Femur (tissue), 1 donor: Measurements from ENCODE around the gene SPOCK1.

Experiments used
- DNase-seq: peaks from one replicate; pipeline ENCODE4 v3.0.0-alpha.2; 2017

The SPOCK1 gene

DNA sequence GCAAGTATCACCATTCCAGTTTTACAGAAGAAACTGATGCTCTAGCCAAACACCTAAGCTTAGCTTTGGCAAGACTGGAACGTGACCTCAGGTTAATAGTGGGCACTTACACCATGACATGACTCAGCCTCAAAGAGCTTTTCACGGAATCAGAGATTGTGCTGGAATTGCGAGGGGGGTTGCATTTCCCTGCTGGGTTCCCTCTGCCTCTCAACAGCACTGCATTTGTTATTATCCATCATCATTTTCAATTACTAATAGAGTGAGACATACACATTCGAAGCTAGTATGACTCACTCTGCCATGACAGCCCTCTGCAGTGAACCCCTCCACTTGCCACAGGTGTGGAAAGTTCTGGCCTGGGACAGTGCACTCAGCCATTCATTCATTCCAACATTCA is 8.0 kb downstream of the SPOCK1 start:
- no peak for DNase-seq

DNA sequence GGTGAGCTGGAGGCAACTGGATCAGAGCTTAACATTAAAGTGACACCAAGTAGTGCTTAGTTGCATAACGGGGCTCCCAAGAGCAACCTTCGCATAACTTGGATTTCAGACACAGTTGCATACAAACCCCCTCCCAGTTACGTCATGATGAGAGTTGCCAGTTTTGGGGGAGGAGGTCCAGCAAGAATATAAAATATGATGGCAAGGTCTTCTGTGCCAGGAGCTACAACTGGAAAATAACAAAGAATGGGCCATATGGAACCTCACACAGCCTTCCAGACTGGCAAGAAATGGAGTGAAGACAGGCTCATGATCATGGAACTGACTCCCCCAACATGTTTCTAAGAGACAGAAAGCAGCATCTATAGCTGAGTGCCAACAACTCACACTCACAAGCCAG is 8.5 kb downstream of the SPOCK1 start:
- DNase-seq, result no peak

DNA sequence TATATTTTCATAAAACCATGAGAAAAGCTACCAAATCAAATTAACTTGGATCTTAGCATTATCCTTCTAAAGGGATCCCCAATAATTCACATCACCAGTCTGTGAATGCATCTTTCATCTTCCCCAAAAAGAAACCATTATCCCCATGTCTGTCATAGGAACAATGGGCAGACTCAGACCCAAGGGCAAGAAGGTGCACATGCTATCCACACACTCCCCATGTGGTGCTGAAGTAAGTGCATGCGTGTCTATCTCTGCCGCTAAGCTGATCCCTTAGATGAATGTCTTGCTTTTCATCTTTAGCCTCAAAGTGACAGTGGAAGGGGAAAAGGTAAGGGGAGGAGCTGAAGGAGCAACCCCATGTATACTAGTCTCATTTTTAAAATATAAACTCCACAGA is 10.2 kb downstream of the SPOCK1 start:
- DNase-seq, result no peak

DNA sequence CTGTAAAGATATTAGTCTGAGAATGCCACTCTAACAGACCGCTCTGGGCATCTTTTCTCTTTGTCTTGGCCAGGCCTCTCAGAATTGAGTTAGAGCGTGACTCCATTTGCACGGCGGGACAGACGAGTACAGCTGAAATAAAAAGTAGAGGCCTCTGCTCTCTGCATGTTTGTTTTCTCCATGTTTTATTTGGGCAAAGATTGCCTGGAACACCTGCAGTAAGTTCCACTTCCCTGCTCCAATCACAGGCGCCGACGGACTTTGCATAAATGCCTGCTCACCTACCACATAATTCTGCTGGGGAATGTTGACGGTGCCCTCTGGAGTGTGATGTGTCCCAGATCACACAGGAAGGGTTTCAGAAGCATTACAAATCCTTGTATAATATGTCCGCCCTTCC is 10.6 kb downstream of the SPOCK1 start:
- DNase-seq, result no peak

DNA sequence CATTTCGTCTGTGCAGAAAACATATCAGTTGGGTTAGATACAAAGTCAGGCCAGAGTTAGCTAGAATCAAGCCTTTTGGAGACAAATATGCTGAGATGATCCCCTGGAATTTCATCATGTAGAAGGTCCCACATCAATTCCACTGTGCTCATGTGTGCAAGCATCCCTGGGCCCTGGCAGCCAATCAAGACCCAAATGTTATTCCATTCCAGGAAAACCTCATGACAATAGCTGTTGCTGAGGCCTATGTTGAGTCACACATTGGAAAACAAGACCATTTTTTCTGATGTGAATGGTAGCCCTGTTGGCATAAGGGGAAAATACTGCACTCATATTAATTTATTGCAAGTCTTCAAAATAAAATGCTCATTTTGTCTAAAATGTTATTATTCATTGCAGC is 11.5 kb downstream of the SPOCK1 start:
- no peak for DNase-seq

DNA sequence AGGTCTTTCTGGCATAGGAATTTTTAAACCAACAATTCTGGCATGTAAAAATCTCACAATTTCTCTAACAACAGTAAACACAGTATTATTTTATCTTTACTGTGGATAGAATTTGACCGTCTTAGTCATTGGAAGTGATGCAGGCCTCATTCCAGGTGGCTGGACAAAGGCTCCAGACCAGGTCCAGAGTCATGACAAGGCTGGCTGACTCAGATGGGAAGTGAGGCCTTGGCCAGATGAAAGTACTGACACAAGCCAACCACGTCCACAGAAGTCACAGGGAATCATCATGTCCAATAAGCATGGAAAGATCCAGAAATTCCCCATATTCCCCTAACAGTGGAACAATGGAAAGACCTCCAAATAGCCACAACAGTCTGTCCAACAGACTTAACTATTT is 12.4 kb downstream of the SPOCK1 start:
- DNase-seq, result no peak

DNA sequence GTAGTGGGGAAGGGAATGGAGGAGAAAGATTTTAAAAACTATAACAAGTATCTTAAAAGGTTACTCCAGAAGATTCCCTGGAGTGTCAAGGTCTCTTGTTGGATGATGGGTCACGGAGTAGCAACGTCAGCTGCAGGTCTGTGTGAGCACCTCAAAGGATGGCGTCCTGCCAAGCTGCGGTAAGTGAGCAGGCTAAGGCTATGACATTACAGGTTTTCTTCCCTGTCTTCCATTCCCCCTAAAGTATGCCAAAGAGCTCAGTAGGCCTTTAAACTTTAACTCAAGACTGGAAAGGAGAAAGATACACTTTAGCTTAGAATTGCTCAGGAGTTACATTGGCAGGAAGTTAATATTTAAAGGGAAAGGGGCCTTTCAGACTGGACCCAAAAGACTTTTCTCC is 17.5 kb downstream of the SPOCK1 start:
- no peak for DNase-seq

DNA sequence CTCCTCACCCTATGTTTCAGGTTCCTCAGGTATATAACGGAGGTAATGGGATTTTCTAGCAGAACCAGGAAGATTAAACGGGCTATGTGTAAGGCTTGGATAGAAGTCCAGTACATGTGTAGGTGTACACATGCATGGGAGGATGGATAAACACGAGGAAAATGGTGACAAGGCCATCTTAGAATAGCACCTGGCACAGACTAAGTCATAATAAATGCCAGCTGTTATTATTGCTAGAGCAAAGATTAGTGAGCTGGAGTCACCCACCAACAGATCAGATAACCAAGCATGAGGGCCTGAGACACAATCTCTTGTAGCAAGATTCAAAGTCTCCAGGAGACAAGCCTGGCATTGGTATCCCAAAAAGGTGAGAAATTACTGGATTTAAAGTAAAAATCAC is 21.1 kb downstream of the SPOCK1 start:
- DNase-seq, result no peak

DNA sequence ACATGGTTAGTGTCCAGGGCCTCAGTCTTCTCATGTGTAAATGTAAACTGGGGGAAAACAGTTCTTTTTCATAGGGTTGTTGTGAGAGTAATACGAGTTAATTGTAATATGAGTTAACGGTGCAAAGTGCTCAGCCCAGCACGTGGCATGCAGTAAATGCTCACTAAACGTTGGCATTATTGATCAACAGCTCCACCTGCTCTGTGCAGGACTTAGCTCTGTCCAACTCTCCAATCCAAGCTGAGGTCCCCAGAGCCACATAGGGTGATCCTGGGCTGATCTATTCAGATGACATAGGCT is 28.3 kb downstream of the SPOCK1 start:
- no peak for DNase-seq

DNA sequence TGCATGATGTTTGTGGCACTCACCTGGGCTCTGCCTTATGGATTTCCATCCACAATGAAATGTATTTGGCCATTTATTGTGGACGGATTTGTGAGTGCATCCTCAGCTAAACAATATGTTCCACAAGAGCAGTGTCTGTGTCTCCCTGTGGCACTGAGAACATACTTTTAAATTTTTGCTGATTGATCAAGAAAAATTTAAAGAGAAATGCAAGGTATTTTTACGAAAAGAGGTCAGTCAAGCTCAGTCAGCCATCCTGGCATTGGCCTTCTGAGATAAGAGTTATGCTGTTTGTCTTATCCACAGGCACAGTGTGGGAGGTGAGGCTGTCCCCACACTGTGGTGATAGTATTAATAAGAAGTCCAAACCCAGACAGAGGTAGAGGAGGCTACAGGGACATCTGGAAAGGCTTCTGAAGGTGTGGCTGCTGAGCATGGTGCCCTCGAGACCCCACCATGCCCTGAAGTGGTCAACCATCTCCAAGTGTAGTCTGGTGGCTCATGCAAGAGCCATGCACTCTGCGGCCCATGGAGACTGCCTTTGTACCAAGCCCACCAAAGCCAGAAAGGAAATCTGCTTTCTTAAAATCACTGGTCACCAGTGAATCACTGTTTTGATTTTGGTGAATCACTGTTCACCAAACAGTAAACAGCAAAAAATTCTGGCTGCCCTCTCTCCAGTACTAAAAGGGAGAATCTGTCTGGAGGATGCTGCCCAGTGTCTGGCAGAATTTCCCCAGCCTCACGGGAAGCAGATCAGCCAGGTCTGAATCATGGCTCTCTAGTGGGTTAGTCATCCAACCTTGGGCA is 28.8 kb downstream of the SPOCK1 start:
- no peak for DNase-seq

DNA sequence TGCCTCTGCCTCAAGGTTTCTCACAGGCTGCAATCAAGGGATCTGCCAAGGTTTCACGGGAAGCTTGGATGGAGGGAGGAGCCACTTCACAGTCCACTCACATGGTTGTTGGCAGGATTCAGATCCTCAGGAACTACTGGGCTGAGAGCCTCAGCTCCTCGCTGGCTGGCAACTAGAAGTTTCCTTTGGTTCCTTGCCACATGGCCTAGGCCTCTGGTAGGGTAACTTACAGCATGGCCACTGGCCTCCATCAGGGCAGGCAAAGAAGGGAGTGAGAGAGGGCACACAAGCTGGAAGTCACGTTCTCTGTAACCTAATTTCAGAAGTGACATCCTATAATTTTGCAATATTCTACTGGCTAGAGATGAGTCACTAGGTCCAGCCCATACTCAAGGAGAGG is 32.2 kb downstream of the SPOCK1 start:
- DNase-seq, result peak; percentile 22

DNA sequence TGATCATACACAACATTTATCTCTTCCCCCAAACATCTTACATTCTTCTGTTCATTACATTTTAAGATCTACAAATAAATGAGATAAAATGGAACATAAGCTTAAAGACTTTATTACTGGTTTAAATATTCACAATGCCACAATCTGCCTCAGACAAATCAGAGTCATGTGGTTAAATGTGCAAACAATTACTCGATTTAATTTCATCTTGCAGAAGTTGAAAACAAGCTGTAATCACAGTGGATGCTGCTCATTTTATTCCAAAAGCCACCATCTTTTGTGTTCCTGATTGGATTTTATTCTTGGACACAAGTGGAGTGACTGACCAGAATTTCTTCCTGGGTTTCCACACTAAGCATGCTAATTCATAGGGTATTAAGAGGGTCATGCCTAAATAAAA is 33.2 kb downstream of the SPOCK1 start:
- no peak for DNase-seq

DNA sequence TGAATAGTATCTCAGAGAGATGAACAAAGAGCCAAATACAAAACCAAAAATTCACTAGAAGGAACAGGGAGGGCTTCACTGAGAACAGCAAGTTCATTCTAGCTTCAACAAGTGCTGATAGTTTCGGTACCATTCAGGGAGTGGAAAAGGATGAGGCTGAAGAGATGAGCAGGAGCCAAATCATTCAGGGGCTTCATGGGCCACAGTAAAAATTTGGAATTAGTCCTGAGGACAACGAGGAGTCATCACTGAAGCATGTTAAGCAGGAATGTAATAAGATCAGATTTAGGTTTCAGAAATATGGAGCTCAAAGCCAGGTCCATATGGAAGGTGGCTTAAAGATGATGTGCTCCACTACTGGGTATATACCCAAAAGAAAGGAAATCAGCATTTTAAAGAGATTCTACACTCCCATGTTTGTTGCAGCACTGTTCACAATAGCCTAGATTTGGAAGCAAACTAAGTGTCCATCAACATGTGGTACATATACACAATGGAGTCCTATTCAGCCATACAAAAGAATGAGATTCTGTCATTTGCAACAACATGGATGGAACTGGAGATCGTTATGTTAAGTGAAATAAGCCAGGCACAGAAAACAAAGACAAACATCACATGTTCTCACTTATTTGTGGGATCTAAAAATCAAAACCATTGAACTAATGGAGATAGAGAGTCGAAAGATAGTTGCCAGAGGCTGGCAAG is 36.2 kb downstream of the SPOCK1 start:
- no peak for DNase-seq

DNA sequence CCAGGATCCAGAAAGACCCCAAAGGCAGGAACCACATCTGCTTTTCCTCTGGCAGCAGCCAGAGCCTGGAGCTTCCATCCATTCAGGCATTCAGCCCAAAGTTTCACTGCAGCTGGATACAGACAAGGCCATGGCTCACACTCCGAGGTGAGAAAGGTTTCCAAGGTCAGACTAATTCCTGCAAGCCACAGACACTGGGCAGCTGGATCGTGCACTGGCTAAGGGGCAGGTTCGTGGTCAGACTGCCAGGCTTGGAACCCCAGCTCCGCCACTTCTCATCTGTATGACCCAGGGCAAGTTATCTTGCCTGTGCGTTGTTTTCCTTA is 36.9 kb downstream of the SPOCK1 start:
- peak; percentile 30 for DNase-seq

DNA sequence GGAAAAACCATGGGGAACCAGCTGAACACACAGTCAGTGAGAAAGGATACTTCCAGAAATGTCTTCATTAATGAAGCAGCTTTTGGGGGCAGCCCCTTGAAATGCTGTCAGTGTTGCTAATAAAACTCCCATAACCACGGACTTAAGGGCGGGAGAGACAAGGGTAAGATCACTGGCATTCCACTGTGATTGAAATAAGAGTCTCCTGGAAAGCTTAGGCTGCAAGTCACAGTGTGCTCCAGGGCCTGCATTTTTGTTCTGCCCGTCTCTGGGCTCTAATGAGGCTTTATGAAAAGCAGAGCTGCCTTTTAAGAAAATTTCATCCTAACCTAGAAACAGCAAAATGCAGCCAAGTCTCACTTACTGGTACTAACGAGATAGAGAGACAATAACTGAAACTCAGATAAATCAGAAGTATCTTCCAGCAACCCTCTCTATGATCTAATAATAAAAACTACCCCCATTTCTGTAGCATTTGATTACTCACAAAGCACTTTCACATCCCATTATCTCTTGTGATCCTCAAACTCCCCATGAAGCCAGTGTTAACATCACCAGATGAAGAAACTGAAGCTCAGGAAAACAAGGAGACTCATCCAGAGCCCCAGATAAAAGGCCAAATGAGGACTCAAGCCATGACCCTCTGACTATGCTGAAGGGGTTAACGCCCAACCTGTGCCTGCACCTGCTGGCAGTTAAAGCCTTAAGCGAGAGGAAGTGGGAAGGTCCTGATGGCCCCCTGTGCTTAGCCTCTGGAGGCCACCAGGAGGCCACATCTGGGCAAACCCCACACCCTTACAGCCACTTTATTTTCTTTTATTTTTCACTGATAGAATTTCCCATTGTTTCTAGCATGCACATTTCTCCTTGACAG is 37.5 kb downstream of the SPOCK1 start:
- DNase-seq, result no peak

DNA sequence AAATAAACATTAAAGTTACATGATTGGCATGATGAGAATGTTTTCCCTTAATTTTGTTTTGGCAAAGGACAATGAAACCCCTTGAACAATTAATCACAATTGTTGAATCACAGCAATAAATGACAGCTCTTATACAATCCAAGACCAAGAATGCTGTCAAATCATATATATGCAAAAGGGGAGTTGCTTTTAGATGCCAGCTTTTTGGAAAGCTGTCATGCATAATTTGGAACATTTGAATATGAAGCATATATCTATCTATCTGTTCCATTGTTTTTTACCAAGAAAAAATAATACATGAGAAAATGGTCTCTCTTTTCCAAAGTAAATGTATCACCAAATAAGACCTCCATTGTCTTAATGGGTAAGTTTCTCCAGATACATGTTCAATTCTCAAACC is 44.5 kb downstream of the SPOCK1 start:
- no peak for DNase-seq

DNA sequence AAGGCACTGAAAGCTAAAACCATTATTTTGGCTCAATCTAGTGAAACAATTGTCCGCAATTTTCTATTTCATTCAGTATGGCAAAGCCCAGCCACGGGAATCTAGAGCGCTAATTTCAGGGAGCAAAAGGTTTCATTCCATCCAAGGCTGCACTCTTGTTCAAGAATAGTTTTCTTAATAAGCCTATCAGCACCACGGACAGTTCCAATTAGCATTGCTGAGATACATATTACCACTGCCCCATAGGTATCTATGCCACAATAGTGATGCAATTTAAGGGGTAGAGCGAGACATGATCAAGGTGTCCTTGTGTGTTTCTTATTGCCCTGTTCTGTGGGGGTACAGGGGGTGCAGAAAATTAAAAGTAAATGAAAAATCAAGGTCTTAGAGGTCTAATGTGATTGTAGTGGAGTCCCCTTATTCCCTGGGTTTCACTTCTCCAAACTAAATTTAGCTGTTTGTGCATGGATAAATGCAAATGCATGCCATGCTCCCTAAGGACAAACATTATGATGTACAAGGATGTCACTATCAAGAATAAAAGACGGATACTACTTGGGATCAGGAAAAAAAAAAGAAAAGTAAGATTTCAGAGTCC is 45.5 kb downstream of the SPOCK1 start:
- no peak for DNase-seq

DNA sequence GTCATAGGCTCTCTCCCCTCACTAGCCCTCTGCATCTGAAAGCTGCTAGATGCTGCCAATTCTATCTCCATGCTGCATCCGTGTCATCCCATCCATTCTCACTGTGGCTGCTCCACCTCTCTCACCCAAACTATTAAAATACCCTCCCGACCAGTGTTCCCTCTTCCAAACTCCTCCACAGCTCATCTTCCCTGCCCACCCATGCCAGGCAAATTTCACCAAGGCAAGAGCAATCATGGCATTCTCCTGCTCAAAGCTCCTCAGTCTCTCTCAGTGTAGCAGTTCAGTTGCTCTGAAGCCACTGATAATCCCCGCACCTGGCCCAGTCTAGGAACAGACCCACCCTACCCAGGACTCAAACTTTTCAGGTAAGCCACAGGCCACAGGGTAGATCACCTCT is 48.4 kb downstream of the SPOCK1 start:
- DNase-seq, result no peak

DNA sequence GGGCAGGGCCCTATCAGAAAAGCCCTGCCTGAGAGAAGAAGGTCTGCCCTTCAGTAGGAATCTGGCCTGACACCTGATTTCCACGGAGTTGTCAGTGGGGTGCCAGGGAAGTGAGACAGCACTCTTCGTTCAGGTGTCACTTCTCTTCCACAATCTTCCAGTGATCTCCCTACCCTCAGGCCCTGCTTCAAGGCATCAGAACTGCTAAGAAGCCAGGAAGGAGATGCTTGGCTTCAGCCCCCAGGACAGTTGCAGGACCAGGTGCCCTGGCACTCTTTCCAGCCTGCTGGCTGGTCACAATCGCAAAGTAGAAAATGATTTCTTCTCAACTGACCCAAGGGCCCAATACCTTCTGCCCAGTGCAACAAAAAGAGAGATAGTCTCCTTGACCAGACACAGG is 50.3 kb downstream of the SPOCK1 start:
- no peak for DNase-seq

DNA sequence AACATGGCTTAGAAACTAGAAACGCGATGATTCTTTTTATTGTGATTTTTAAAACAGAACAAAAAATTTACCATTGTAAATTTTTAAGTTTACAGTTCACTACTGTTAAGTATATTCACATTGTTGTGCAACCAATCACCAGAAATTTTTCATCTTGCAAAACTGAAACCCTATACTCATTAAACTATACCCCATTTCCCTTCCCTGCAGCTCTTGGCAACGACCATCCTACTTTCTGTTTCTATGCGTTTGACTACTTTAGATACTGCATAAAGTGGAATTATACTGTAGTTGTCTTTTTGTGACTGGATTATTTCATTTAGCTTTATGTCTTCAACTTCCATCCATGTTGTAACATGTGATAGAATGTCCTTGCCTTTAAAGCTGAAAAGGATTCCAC is 52.5 kb downstream of the SPOCK1 start:
- no peak for DNase-seq

DNA sequence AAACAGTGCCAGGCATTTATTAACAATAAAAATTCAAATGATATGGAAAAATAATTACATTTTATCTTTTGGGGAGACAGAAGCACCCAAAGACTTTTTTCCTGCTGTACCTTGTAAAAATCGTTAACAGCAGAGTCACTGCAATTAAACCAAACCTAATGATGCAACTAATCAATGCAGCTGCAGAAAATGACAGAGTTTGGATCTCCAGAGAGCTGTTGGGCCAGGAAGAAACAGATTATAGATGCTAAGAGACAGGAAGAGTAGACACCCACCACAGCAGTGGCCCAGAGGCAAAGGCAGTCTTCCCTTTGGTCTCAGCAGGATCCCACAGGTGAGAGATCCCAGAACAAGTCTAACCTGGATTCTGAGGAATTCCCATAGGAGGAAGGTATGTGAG is 53.0 kb downstream of the SPOCK1 start:
- no peak for DNase-seq

DNA sequence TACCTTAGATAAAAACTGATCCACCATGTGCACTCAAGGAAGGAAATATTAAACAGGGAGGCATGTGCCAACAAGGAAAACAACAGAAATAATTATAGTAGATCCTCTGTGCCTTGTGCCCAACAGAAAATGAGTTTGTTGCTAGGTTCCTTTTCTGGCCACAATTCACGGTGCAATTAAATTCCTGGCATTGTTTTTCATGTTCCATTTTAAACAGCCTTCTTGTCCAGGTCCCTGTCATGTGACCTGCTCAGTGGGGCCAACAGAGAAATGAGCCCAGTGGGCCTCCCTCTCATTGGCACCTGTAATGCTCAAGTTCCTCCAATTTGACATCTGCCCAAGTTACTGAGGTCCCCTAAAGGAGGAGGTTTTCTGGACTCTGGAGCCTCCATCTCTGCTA is 56.5 kb downstream of the SPOCK1 start:
- no peak for DNase-seq

DNA sequence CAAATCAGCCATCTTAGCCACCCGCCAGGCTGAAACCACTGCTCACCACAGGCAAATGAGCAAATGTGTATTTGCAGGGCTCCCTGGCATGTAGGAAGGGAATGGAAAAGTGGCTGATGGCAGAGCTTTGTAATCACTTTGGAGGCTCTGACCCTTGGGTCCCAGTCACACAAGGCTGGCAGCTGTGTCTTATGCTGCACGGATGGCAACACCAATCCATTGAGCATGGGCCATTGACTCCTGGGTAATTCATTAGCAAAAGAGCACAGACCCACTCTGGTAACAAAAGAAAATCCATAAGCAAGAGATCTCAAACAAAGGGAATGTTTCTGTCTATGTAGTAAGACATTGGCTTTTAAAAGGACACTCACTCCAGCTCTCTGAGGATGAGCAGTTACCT is 57.6 kb downstream of the SPOCK1 start:
- DNase-seq, result no peak

DNA sequence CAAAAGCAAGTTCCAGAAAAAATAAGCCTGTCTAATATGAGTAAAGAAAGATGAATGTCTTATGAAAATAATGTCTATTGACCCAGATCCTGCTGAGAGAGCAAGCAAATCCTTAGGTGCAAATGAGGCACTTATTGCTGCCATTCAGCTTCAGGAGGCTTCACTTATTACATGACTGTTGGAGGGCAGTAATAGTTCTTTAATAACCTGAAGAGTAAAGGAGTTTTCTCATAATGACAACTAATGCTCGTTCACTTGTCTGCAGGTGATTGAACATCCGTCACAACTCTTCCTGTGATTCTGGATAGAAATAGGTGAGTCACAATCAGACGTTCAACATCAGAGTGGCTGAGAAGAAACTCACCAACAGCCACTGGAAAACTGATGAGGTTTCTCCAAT is 58.3 kb downstream of the SPOCK1 start:
- no peak for DNase-seq
